Loucy (cell line): ENCODE measurements around the gene SLC26A11.

Experiments
- EZH2phosphoT487 ChIP-seq: fragments of 200-600 bp; IDR thresholded peaks from 2 replicates; pipeline ENCODE4 v1.6.1; 2018; ENCODE audit warnings: antibody characterized with exemption, mild to moderate bottlenecking, moderate library complexity, borderline replicate concordance
- TF ChIP-seq, protein P1 (sequence below): fragments of 200-600 bp; sonication (generic); conservative IDR thresholded peaks from 2 replicates; pipeline ENCODE4 v1.5.1; 2014; ENCODE audit warnings: mild to moderate bottlenecking, antibody characterized with exemption, low read length

DNA sequence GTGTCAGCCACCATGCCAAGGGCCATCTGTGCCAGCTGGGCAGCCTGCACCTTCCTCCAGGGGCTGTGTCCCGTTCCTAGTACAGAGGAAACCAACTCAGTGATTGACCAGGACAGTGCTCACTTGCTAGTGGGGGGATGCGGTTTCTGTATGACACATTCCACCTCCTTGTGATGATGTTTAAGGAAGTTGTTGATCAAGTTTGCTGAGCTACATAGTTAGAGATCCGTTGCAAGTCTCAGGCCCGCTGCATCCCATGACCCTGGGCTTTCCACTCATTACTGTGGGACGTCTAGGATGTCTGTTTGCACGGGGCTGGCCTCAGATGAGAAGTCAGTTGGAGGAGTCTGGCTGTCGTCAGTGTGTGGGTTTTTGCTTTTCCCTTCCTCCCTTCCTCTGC, 74.0 kb downstream of the SLC26A11 start:
- no peak for TF ChIP-seq EZH2phosphoT487
- TF ChIP-seq, protein P1, sequence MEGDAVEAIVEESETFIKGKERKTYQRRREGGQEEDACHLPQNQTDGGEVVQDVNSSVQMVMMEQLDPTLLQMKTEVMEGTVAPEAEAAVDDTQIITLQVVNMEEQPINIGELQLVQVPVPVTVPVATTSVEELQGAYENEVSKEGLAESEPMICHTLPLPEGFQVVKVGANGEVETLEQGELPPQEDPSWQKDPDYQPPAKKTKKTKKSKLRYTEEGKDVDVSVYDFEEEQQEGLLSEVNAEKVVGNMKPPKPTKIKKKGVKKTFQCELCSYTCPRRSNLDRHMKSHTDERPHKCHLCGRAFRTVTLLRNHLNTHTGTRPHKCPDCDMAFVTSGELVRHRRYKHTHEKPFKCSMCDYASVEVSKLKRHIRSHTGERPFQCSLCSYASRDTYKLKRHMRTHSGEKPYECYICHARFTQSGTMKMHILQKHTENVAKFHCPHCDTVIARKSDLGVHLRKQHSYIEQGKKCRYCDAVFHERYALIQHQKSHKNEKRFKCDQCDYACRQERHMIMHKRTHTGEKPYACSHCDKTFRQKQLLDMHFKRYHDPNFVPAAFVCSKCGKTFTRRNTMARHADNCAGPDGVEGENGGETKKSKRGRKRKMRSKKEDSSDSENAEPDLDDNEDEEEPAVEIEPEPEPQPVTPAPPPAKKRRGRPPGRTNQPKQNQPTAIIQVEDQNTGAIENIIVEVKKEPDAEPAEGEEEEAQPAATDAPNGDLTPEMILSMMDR, result no peak
